EL (cell line): ENCODE data around the gene KLHDC3.

Experiments used
- DNase-seq: peaks from one replicate; pipeline ENCODE4 v3.0.0-alpha.2; 2016

Gene KLHDC3

DNA sequence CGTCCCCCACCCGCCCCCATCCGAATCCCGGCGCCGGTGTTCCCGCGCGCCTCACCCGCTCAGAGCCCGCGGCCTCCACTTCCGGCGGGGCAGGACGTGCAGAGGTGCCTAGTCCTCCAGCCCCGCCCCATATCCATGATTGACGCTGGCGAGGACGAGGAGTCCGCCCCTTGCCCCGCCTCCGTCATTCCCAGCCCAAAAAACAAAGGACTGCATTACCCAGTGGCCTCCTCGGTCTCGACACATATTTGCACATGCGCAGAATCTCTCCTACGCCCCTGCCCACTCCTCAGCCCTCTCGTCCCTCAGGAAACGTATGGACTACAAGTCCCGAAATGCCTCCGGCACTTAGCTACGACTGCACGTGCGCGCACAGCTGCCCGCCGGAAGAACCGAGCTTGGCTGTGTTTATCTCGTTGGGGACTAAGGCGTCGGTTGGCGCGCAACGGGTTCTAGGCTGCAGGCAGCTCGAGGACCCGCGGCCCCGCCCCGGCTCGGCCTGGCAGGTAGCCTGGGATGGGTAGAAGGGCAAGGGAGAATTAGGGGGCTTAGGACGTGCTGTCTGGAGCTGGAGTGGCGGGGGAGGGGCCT is at the start of gene KLHDC3, which contains the start of gene MEA1:
Gene KLHDC3, plus strand, starts transcription at position 407 of the 591 bp plus-strand sequence. CDS start 2,944 bp downstream, outside the sequence.
Gene MEA1, minus strand, starts transcription at position 104 of the 591 bp plus-strand sequence. CDS start 133 bp downstream, outside the sequence.
- DNase-seq, result peak; percentile 100

- DNase-seq, result no peak
Measured at GRCh38 chr6:42966571-42966970, 47.5 kb upstream of the KLHDC3 start.

- no peak for DNase-seq
Measured at GRCh38 chr6:42967228-42967627, 46.8 kb upstream of the KLHDC3 start.

- no peak for DNase-seq
Measured at GRCh38 chr6:42968126-42968701, 45.8 kb upstream of the KLHDC3 start.

GRCh38 chr6:42968783-42969182 is 45.3 kb upstream of the KLHDC3 start:
- DNase-seq, result no peak

DNA sequence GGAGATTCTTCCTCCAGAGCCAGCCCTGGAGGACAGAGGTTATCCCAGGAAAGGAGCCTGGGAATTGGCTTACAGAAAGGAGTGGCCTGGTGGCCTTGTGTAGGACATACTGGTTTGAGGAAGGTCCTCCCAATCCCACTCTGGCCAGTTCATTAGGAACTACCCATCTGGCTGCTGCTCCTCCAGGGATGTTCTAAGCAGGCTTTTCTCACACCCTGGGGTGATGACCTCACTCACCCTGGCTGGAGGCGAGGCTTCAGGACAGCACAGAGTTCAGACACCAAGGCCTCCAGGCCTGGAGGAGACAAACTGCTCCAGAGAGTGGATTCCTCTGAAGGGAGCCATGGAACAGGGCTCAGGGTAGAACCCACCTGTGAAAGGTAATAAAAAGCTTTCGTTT is 44.6 kb upstream of the KLHDC3 start:
- DNase-seq, result no peak

GRCh38 chr6:42969934-42970333 is 44.1 kb upstream of the KLHDC3 start:
- DNase-seq, result no peak

- DNase-seq, result peak; percentile 56
Measured at GRCh38 chr6:42970871-42971612, 43.0 kb upstream of the KLHDC3 start.

DNA sequence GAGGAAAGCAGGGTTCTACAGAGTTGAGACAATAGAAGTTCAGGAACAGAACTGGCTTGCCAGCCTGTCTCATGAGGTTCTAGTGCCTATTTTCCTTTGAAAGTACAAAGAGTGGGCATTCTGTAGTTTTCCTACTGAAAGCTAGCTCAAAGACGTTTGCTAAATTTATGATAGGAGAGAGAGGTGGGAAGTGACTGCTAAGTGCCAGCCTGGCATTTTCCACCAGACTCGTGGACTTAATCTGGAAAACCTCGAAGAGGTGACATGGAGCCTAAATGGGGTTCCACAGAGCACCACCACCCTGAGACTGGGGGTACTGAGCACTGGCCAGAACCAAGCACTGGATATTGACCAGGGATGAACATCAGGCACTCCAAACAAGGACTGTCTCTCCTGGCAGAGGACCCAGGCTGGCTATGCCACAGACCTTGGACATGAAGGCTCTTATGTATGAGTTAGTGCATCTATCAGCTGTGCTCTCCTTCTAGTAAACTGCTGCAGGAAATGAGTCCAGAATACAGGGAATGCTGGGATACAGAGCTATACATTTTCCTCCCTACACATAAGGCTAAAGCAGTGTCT is 42.2 kb upstream of the KLHDC3 start:
- no peak for DNase-seq

- DNase-seq, result no peak
Measured at GRCh38 chr6:42973926-42974325, 40.1 kb upstream of the KLHDC3 start.

- DNase-seq, result no peak
Measured at GRCh38 chr6:42974919-42975505, 39.0 kb upstream of the KLHDC3 start.

- peak; percentile 42 for DNase-seq
Measured at GRCh38 chr6:42978487-42978838, 35.6 kb upstream of the KLHDC3 start.

- DNase-seq, result peak; percentile 81
Measured at GRCh38 chr6:42978839-42979522, 35.1 kb upstream of the KLHDC3 start, which contains the start of gene PEX6. PEX6 (minus strand) TSS chr6:42979181; CDS start chr6:42979150, 31 bp downstream.

DNA sequence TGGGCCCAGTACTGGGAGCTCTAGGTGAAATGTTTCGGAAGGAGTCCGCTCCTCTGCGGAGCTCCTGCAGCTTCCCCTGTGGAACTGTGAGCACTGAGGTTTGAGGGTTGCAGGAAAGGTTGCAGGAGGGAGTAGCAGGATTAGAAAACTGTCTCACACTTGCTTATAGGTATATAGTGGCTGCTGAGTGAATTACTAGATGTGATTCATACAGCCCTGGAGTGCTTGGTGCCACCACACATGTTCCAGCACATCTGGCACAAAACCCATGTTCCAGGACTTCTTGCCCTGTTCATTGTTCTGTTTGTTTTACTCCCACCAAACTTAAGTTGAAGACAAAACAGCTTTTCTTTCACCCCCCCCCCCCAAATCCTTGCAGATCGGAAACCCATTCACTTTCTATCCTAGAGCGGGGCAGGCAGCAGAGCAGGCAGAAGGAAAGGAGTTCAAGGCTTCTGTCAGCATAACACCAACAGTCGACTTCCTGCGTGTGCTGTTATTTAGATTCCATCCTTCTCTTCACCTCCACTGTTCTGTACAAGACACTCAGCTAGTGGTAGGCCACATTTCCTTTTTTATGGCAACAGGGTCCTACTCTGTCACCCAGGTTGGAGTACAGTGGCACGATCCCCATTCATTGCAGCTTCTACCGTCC is 34.4 kb upstream of the KLHDC3 start:
- peak; percentile 42 for DNase-seq

- DNase-seq, result peak; percentile 24
Measured at GRCh38 chr6:42981836-42982235, 32.2 kb upstream of the KLHDC3 start.

GRCh38 chr6:42984001-42984923 is 29.8 kb upstream of the KLHDC3 start, which contains the start of gene PPP2R5D:
PPP2R5D (plus strand) TSS chr6:42984570; CDS start chr6:42984678, 108 bp downstream.
- peak; percentile 100 for DNase-seq

DNA sequence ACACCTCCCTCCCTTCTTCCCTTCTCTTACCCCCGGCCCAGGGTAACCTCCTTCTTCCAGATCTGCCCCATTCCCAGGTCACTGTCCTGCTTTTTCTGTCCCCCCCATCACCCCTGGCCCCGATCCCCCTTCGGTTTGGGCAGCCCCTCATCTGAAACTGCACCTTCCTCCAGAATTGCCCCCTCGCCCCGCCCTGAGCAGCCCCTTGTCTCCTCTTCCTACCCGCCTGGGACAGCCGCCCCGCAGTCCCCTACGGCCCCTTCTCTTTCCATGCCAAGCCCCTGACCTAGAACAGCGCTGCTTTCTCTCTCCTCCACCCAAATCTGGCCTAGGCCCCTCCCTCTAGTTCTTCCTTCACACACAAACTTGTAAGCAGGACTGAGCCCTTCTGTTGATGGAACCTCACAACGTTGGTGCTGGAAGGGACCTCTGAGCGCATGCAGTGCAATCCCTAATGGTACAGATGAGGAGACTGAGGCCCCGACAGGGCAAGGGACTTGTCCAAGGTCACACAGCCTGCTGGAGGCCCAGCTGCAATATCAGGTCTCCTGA is 29.0 kb upstream of the KLHDC3 start:
- peak; percentile 24 for DNase-seq

GRCh38 chr6:42987533-42988451 is 26.3 kb upstream of the KLHDC3 start:
- no peak for DNase-seq

DNA sequence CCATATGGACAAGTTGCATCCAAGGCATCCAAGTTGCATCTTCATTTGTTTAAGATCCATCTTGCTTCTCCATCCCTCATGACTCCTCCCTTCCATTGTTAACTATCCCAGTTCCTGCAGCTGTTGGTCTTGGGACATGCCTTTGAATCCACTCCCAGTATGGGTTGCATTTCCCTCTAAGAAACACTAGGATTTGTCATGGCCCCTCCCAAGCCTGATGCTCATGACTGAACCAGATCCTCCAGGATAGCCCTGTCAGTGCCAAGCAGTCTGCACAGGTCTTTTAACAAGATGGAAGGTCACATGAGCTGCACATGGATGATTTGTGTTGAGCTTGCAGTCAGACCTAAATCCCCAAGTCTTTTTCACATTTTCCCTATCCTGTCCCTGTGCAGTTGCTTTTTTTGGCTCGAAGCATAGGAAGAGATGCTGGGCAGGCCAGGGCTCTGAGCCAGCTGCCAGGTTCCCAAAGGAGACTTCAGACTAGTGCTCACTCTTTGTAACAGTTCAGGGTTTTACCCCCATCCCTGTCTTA is 25.5 kb upstream of the KLHDC3 start:
- no peak for DNase-seq
